IPS-11a (cell line): ENCODE data around the gene CLCN5.

ENCODE experiments used
- H3K4me3 ChIP-seq: one replicate; pipeline ENCODE4 v1.5.1; 2013; ENCODE audit warnings: low read depth, low read length, control low read depth

Gene CLCN5

GRCh38 chrX:50075630-50076339 is 153.4 kb downstream of the CLCN5 start:
- no peak overlapping the region for H3K4me3 ChIP-seq

- no peak overlapping the region for H3K4me3 ChIP-seq
These were observed 159.0 kb downstream of the CLCN5 start for GRCh38 chrX:50081282-50081889.

- H3K4me3 ChIP-seq = no peak overlapping the region
These were observed 160.3 kb downstream of the CLCN5 start for GRCh38 chrX:50082741-50083140.

GRCh38 chrX:50088645-50089044 is 166.2 kb downstream of the CLCN5 start:
- H3K4me3 ChIP-seq = no peak overlapping the region

- H3K4me3 ChIP-seq = no peak overlapping the region
These were observed 171.2 kb downstream of the CLCN5 start for GRCh38 chrX:50093625-50094024.

DNA sequence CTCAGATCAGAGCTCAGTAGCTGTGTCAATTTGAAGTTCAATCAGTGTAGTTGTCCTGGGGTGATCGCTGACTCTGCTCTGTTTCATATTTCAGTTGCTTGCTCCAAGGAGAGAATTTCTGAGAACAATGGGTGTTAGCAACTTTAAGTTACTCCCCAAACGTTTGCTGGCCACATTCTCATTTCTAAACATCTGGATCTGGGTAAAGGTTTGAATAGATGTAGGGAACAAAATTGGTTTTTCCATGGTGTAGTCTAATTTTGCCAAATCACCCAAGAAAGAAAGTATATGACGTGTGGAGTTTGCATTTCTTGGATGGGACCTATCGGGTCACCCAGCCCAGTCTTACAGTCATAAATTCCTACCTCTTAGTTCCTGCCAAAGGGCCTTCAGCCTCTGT is 174.7 kb downstream of the CLCN5 start:
- H3K4me3 ChIP-seq = no peak overlapping the region

DNA sequence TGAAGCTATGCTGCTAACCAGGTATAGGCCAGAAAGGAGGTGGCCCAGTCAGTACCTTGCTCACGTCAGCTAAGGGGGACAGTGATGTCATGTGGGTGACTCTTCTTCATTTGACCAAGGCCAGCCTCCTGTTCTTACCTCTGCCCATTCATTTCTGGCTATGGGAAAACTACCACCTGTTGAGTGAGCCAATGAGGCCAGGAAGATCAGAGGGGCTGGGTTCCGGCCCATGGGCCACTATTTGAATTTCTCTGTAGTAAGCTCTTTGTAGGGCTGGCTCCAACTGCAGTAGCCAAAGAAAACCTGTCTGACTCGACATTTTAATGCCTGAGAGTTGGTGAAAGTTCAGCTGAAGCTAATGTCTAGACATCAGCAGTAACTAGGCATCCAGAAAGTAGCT is 175.8 kb downstream of the CLCN5 start:
- H3K4me3 ChIP-seq = no peak overlapping the region

- no peak overlapping the region for H3K4me3 ChIP-seq
These were observed 176.4 kb downstream of the CLCN5 start for GRCh38 chrX:50098749-50099148.

DNA sequence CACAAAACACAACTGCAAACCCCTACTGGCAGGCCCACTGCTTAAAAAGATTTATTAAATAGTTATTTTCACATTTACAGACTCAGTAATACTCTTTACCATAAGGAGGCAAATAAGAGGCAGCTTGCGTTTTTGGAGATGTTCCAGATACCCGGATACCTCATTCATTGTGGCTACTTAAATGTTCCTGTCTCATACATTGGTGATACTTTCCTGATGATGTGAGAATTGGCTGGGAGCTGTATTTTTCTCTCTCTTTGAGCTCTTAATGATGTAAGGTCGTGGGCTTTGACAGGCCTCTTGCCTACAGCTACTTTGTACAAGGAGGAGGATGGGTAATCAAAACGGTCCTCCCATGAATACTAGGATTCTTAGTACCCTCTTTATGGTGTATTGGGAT is 176.9 kb downstream of the CLCN5 start:
- no peak overlapping the region for H3K4me3 ChIP-seq

- H3K4me3 ChIP-seq = no peak overlapping the region
These were observed 177.8 kb downstream of the CLCN5 start for GRCh38 chrX:50100188-50100587.

DNA sequence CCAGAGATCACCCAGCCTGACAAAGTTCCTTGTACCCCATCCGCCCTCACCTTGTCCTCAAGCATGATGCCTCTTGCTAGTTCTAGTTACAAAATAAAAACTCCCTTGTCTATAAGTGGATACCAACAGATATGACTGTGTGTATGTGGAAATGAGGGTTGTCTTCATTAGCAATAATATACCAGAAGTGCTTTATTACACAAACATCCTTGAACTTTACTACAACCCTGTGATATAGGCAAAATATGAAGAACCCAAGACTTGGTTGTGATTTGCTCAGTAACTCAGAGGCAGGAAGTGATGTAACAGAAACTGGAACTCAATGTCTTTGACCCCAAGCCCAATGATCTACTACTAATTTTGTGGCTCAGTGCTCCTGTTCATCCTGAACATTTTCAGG is 180.8 kb downstream of the CLCN5 start:
- no peak overlapping the region for H3K4me3 ChIP-seq

- no peak overlapping the region for H3K4me3 ChIP-seq
These were observed 181.6 kb downstream of the CLCN5 start for GRCh38 chrX:50103866-50104566.

- no peak overlapping the region for H3K4me3 ChIP-seq
These were observed 183.8 kb downstream of the CLCN5 start for GRCh38 chrX:50106051-50106675.

- H3K4me3 ChIP-seq = no peak overlapping the region
These were observed 185.1 kb downstream of the CLCN5 start for GRCh38 chrX:50107470-50107869.

GRCh38 chrX:50108264-50108663 is 185.9 kb downstream of the CLCN5 start:
- no peak overlapping the region for H3K4me3 ChIP-seq

DNA sequence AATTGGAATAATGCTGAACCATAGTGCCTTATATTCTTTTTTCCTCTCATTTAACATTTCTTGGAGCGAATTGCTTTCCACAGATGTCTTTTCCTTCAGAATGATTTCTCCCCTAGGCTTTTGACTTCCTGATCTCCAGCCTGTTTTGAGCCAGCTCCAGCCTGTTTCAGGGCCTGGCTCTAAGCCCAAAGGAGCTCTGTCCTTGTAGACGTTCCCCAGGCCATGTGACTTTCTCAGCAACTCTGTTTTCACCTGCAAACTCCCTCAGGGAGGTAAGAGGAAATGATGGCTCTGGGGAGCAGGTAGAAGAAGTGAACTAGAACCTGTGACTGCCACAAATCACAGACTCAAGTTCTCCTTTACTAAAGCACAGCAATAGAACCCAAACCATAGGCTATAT is 189.3 kb downstream of the CLCN5 start:
- no peak overlapping the region for H3K4me3 ChIP-seq

DNA sequence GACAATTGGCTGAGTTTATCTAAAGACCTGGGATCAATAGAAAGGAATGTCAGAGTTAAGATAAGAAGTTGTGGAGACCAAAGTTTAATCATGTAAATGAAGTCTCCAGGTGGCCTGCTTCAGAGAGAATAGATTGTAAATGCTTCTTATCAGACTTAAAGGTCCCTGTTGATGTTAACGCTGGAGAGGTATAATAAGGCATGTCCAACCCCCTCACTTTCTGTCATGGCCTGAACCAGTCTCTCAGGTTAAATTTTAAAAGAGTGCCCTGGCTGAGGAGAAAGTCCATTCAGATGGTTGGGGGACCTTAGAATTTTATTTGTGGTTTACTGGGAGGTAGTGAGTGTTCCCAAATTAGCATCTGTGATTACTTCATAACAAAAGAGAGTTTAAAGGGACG is 191.7 kb downstream of the CLCN5 start:
- no peak overlapping the region for H3K4me3 ChIP-seq

- H3K4me3 ChIP-seq = no peak overlapping the region
These were observed 193.6 kb downstream of the CLCN5 start for GRCh38 chrX:50115973-50116372.

DNA sequence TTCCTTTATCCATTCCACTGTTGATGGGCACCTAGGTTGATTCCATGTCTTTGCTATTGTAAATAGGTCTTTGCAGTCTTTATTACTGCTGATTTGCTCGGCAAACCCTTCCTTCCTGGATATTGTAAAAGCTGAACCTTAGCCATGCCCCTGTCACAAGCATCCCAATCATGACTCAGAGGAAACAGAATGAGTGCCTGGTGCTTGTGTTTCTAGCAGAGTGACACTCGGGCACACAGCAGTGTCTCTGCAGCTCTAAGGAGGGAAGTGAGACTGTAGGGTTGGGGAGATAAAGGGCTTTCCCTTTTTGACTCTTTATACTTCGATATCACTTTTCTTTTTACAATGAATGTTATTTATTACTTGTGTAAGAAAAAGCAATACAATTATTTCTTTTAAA is 195.1 kb downstream of the CLCN5 start:
- no peak overlapping the region for H3K4me3 ChIP-seq

DNA sequence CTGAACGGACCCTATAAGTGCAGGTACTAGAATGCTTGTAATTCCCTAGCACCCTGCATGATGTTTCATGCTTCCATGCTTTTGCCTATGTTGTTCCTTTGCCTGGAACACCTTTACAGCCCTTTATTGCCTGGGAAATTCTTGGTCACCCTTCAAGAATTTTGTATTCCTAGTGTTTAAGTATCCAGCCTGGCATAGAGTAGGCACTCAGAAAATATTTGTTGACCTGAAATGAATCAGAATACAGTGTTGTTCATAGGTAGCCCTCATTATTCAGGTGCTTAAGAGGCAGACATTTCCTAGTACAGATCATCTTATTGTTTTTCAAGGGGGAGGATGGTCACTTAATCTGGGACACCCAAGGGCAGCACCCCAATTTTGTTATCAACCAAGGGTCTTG is 203.1 kb downstream of the CLCN5 start:
- no peak overlapping the region for H3K4me3 ChIP-seq

GRCh38 chrX:50147972-50148371 is 225.6 kb downstream of the CLCN5 start:
- no peak overlapping the region for H3K4me3 ChIP-seq
